DMS 273 treated with DMSO at 0.1 percent for 48 hours (cell line): Measurements from ENCODE around the gene BTN2A1.

ENCODE experiments used
- DNase-seq: peaks from one replicate; lab custom pipeline; 2025; lab: John Stamatoyannopoulos, UW

Gene BTN2A1

DNA sequence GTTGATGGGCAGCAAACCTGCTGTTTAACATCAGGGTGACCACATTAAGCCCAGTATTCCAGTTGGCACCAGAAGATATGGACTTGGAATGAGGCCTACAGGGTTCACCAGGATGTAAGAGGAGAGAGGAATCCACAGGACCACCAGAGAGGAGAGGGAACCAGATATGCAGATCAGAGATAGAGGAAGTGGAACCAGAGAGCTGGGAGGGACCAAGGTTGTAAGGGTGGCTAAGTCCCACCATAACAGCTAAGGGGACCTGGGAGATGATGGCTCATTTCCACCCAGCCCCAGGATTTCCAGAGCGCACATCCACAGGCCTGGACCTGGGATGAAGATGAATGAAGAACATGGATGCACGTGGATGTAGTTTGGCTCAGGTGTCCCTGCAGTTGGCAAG lies 11.1 kb downstream of the BTN2A1 start:
- DNase-seq, result no peak

DNA sequence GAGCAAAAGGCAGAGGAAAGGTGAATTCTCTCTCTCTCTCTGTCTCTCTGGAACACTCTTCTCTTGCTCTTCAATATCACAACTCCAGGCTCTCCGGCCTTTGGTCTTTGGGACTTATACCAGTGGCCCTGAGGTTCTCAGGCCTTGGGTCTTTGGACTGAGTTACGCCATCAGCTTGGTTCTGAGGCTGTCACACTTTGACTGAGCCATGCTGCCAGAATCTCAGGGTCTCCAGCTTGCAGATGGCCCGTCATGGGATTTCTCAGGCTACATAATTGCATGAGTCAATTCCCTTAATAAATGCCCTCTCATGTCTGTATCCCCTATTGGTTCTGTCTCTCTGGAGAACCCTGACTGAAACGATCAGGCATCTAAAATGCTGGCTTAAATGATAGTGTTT lies 12.9 kb downstream of the BTN2A1 start:
- no peak for DNase-seq

DNA sequence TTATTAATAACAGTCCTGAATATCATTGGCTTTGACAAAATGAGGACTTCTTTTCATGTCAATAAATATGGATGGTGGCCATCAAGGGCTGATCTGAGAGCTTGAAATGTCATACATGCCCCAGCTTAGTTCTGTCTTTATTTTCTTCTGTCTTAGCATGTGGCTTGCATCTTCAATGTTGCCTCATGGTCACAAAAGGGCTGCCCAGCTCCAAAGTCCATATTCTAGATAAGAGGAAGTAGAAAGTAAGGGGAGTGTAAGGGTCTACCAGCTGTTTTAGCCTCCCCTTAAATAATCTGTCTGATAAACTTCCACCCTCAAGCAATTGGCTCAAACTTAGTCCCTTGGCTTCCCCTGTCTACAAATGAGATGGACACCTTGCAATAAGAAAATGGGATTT lies 14.2 kb downstream of the BTN2A1 start:
- no peak for DNase-seq

DNA sequence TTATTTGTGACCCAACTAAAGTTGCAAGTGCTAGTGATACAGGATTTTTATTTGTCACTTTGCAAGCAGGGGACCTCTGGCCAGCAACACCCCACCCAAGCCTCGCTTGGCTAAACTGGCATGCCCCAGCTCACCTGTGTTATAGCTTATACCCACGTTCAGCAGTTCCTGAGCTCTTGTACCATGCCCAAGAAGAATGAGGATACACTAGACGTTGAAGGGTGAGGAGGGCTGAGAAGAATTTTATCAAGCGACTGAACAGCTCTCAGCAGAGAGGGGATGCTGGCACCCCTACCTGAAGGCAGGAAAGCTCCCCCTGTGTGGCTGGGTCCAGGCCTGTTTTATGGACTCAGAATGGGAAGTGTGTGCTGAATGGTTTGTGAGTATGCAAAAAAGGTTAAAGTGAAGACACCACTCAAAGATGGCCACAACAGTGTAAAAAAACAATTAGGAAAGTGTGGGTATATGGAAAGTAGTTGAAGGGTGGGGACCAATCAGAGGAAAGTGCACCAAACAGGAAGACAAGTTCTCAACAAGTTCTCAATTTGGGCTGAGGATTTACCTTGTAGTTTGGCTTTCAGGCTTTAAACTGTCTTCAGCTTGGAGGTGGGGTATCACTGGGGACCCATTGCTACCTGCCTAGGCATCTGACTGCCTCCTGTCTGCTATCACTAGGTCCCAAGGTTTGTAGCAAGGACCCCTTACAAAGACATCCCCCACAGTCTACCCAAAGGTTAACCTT lies 15.0 kb downstream of the BTN2A1 start:
- DNase-seq, result no peak

DNA sequence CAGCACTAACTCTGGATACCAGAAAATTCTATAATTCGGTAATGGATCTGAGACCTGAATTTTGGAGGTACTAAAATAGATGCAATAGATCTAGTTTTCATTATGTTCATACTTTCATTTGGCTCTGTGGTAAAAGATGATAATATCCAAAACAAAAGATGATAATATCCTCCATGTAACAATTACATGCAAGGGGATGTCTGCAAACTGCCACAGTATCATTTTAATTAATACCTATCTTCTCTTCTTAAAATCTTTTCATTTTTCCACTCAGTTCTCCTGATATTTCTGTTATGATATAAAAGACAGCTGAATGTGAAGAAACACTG lies 15.6 kb downstream of the BTN2A1 start:
- no peak for DNase-seq

DNA sequence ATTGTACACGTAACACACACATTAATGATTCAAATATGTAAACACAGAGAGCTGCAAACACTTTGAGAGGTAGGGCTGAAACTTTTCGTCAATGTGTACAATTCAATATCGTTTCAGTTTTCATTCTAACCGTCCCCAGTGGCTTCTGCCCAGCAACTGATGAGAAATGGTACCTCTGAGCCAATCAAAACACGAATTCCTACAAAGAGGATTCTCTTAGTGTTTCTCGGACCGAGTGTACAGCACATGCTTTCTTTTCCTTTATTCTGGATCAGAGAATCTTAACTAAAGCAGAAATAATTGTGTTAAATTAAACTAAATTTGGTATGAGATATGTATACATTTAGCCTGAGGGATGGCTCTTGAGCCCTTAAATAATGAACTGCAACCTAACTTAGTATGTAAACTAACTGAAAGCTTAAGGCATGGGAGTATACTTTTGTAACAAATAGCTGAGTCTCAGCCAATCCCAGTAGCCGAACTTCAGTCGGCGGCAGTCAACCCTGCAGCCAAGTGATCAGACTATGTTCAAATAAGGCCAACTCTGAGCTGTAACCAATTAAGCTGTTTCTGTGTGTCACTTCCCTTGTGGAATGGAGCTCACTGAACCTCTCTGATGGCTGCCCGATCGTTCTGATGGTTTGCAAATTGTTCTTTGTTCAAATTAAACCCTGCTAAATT lies 16.1 kb downstream of the BTN2A1 start:
- DNase-seq, result peak; percentile 97

DNA sequence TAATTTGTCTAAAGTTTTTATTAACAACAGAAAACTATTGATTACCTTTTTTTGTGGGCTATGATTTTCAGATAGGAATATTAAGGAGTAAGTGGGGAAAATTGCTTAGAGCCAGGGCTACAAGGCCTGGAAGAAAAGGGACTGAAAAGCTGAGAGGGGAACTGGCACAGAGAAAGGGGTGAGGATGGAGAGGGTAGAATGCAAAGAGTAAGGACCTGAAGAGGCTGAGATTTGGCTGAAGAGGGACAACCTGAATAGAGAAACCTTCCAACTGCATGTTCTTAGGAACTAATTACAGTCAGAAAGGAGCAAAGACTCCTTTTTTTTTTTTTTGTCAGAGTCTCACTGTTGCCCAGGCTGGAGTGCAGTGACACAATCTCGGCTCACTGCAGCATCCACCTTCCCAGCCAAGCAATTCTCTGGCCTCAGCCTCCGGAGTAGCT lies 16.7 kb downstream of the BTN2A1 start:
- no peak for DNase-seq

DNA sequence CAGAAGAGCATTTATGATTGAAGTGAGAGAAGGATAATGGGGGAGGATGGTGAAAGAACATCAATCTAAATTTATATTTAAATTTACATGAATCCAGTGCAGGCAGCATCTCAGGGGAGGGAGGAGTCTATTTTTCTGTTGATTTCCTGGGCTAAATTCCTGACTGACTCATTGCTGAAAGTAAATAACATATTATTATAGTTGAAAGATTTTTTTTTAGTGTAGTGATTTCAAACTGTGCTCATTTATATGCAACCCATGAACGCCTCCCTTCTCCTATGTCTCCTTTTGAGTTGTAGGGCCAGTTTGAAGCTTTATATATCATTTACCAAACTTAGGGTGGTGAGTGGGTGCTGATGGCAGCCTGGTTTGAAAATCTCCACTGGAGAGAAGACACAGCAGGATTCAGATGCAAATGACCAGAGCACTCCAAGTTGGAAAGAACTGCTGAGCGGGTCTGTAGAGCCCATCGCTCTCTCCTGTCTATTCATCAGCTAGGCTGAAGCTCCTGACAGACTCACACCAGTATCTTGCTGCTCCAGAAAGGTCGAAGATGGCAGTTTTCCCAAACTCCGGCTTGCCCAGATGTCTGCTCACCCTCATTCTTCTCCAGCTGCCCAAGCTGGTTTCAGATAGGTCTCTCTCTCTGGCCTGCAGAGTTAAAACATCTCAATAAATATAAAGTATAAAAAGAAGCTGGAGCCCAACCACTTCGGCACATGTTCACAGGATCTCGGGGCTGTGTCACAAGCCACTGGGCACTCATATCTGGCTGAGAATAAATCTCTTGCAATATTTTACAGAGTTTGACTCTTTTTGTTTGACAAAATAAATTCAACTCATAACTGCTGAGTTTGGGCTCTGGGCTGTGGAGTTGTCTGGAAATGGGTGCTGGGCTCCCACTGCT lies 18.3 kb downstream of the BTN2A1 start:
- DNase-seq, result no peak

DNA sequence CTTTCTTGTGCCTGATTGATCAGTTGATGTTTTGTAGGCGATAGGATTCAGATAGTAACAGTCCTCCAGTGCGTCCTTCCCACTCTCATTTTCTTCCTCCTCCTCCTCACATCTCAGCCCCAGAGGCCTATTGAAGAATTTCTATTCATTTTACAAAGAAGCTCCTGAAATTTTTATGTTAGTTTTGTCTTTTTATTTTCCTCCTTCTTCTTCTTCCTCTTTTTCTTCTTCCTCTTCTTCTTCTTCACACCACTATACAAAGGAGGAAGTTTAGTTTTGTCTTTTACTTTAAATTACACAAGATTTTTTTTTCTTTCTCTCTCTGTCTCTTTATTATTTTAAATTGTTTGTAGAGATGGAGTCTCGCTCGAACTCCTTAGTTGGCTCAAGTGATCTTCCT lies 19.1 kb downstream of the BTN2A1 start:
- no peak for DNase-seq

DNA sequence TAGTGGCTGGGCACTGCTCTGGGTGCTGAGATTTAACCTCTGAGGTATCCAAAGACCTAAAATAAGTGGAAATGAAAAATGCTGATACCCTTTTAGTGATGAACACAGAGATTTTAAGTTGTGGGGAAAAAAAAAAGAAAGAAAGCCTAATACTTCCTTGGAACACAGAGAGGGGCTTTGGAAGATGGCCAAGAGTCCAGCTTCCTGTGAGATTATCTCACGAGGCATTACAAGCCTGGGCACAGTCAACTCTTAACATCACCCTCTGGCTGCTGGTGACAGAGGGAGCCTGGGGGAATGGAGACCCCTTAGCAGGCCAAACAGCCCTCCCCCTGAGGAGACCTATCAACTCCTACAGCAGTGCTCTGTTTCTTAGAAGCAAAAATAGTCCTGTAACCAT lies 19.7 kb downstream of the BTN2A1 start:
- no peak for DNase-seq

DNA sequence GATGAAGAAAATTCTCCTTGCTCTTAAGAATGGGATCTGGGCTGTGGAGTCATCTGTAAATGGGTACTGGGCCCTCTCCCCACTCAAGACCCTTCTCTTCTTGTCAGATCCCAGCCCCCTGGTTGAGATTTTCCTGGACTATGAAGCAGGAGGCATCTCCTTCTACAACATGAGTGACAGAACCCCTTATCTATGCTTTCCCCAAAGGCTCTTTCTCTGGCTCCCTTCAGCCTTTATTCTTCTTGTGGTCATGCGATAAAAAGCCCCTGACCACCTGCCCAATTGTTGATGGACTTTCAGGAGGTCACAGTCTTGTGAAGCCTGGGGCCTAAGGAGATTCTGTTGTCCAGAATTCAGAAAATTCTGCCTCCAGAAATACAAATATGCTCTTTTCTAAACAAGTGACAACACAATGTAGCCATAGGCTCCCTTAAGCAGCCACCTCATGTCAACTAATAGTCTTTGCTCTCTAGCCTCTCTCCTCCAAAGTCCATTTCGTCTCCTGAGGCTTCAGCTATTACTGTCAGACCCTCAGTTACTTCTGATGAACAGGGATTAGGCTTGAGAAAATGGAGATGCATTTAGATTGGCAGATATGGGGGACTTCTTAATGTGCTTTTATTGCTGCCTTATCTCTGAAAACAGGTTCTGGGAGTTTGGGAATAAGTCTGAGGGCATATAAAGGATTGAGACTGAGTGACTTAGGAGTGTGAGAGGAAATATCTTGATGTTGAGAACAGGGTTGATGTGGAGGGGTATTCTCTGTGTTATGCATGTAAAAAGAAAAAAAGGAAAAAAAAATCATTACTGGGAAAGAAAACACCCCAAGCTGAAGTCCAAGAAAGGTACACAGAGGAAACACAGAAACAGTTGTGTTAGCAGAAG lies 20.6 kb downstream of the BTN2A1 start:
- DNase-seq, result no peak

DNA sequence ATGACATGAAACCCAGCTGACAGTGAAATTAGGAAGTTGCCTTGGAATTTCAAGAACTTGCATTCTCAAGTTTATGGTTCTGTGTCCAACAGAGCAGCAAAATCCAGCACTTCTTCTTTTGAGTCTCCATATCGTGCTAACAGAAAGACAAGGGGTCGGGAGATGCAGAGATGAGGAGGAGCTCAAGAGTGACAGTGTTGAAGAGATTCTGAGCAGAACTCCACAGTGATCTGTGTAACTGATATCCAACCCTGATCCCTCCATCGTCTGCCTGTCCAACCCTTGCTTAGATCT lies 21.2 kb downstream of the BTN2A1 start:
- no peak for DNase-seq

DNA sequence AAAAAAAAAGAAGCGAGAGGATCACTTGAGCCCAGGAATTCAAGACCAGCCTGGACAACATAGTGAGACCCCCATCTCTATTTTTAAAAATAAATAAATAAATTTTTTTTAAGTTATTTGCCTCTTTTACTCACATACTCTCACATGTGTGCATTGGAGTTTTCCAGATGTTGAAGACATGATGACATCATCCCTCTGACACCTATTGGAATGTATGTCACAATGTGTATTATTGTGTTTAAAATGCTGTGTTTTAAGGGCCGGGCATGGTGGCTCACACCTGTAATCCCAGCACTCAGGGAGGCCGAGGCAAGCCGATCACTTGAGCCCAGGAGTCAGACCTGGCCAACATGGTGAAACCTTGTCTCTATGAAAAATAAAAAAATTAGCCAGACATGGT lies 24.6 kb downstream of the BTN2A1 start:
- DNase-seq, result no peak

DNA sequence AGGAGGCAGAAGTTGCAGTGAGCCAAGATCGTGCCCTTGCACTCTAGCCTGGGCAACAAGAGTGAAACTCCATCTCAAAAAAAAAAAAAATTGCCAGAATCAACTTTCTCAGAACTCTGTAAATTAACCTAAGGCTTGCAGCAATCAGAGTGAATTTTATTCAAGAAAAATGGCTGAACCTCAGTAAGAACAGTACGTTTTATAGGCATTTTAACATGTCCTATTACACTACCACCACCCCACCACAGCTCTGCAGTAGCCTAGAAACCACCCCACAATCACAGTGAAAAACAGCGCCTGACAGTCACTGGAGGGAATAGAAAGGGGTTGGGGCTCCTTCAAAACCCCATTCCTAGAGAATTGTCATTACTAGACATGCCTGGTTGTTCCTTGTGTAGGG lies 26.0 kb downstream of the BTN2A1 start:
- DNase-seq, result no peak

DNA sequence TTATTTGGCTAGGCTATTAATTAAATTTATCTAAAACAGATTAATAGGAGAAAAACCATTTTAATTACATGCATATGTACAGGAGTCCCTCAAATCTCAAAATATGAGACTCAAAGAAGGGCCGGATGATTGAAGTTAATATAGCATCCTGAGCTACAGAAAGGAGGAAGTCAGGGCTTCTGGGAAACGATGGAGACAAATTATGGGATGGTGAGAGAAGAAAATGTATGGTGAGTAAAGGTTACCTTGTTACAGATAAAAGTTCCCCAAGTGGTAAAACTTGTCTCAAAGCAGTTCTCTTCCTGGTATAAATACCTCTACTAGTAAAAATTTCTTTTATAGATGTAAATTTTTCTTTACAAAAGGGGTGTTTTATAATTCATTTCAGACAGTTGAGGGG lies 26.4 kb downstream of the BTN2A1 start:
- DNase-seq, result no peak

DNA sequence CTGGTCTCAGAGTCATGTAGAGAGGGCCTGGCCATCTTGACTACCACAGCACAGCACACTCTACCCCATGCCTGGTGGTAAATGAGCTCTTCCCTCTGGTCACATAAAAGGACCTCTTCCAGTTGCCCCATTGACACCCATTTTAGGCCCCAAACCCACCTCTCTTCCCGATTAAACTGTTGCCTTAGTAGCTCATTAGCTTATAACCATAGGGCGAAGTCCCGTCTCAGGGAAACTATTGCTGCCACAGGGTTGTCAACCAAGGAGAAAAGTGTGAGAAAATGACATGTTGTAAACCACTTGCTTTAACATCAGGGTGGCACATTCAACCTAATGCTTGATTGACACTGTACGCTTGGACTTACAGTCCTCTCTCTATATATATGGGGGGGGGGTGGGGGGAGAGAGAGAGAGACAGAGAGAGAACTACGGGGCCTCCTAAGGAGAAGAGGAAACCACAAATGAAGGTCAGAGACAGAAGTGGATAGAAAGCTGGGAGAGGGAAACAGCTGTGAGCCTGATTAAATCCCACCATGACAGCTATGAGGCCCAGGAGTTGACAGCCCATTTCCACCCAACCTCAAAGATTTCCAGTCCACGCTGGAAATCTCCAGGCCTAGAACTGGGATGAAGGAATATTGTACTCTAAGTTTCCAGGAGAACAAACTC lies 27.5 kb downstream of the BTN2A1 start:
- no peak for DNase-seq

DNA sequence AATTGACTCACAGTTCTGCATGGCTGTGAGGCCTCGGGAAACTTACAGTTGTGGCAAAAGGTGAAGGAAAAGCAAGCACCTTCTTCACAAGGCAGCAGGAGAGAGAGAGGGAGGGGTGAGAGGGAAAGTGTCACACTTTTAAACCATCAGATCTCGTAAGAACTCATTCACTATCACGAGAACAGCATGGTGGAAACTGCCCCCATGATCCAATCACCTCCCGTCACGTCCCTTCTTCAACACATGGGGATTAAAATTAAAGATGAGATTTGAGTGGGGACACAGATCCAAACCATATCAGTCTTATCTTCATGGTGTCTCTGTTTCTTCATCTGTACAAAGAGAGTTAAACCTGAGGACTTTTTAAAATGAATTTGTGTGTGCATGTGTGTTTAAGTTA lies 28.6 kb downstream of the BTN2A1 start:
- DNase-seq, result no peak

DNA sequence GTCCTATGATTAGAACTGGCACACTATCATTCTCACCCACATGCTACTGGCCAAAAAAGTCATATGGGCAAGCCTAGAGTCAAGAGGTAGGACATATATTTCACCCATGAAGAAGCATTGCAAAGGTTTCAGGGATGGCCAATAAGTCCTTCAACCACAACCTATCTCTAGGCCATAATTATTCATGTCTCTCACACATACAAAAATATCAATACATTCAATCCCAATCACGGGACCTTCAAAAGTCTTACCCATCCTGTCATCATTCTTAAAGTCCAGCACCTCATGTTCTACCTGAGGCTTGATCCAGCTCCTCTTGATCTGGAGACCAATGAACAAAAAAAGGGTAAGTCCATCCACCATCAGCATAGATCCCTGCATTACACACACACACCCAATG lies 29.7 kb downstream of the BTN2A1 start:
- no peak for DNase-seq

DNA sequence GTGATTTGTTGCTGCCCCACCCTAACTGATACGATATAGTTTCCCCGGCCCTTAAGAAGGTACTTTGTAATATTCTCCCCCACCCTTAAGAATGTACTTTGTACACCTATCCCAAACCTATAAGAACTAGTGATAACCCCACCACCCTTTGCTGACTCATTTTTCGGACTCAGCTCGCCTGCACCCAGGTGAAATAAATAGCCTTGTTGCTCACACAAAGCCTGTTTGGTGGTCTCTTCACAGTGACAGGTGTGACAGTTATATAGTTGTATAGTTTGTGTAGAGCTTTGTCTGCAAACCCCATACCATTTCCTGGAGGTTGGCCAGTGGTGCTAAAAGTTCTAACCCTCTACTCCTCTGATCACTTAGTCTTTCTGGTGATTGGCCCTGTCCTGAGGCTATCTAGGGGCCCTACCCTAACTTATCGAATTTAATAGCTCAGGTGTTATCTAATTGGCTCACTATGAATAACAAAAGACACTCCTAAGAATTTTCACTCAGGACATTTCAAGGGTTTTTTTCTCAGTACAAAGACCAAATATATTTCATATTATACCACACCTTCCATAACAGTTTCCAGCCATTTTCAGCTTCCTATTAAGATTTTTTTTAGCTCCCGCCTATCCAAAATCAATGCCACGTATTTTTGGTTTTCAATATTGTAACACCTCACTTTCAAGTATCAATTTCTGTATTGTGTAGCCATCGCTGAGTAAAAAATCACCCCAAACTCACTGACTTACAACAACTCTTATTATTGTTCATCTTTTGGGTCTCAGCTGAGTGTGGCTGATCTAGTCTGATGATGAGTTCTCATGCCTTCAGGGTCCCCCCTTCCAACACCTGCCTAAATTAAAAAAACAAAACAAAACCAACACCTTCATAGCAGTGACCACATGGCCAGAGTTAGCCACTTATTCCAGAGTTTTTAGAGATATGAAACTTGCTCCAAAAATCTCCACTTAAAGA lies 32.5 kb downstream of the BTN2A1 start:
- DNase-seq, result no peak

DNA sequence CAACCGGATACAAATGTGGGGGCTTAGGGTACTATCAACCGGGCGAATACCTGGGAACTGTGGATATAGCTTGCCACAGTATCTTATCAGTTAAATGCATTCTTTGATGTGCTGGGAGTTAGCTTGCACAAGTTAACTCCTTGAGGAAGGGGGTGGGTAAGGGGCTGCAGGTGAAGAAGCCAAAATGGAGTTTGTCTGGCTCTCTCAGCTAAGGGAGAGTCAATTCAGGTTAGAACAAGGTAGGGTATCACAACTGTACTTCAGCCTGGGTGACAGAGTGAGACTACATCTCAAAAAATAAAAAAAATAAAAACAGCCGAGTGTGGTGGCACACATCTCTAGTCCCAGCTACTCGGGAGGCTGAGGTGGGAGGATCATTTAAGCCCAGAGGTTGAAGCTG lies 33.8 kb downstream of the BTN2A1 start:
- no peak for DNase-seq
